DMS 273 (cell line): Measurements from ENCODE around the gene MTMR4.
A peak's percentile ranks its signal among the peaks of the same experiment; 100 is the strongest.
"Not testable (repeated sequence)": the region's sequence is repeated elsewhere in the genome, so short reads cannot be mapped to it uniquely, and the experiment has no call there.

Source experiments
- DNase-seq: peaks from one replicate; lab custom pipeline; 2025; ENCODE audit not compliant: unreplicated experiment; lab: John Stamatoyannopoulos, UW

The MTMR4 gene

DNA sequence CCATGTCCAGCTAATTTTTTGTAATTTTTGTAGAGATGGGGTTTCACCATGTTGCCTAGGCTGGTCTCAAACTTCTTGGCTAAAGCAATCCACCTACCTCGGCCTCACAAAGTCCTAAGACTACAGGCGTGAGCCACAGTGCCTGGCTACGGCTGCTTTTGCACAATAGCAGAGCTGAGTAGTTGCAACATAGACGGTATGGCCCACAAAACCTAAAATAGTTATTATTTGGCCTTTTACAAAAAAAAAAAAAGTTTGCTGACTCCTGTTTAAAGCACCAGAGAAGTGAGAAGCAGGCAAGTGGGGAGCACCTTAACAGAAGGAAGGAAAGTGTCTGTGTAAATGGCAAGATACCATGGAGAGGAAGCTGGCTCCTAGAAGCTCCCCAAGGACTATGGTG is 20.9 kb downstream of the MTMR4 start:
- DNase-seq, result no peak

DNA sequence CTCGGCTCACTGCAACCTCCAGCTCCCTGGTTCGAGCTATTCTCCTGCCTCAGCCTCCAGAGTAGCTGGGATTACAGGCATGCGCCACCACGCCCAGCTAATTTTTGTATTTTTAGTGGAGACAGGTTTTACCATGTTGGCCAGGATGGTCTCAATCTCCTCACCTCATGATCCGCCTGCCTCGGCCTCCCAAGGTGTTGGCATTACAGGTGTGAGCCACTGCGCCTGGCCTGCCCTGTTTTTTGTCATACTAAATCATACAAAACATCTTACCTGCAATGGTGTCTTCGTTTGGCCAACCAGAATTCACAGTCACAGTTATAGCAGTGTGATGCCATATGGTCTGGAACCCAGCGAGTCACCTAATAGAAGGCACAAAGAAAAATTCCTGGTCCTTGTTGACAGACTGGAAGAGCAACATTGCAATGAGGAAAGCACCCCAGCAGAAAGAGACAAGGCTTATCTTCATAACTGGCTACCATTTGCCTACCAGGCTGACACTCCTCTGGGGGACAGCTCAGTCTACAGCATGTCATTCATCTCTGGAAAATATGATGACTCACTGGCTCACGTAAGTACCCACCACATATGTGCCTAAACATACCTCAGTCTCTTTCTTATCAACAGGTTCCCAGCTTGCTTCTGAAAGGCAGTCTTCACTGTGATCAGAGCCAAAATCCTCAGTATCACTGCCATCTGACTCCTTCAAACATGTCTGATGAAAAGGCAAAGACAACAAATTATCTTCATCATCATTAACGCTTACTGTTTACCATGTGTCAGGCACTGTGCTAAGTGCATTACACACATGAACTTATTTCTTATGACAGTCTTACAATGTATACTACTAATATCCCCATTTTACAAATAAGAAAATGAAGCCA is 22.0 kb downstream of the MTMR4 start:
- no peak for DNase-seq

DNA sequence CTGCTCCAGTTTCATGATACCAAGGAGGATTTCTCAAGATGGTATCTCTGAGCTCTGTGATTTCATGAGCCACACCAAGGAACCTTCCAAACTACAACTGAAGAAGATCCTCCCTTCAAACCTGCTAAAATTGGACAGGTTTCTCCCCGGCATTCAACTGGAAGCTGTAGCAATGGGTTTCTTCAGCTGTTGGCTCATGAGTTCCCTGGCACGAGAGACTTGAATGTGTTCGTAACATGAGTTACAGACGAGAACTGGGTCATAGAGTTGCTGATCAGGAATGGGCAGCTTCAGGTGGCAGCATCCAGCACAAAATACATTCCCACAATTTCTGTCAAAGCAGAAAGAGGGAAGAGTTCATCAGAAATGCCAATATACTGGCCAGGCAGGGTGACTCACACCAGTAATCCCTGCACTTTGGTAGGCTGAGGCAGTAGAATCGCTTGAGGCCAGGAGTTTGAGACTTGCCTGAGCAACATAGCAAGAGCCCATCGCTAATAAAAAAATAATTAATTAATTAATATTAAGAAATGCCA is 22.9 kb downstream of the MTMR4 start:
- no peak for DNase-seq

DNA sequence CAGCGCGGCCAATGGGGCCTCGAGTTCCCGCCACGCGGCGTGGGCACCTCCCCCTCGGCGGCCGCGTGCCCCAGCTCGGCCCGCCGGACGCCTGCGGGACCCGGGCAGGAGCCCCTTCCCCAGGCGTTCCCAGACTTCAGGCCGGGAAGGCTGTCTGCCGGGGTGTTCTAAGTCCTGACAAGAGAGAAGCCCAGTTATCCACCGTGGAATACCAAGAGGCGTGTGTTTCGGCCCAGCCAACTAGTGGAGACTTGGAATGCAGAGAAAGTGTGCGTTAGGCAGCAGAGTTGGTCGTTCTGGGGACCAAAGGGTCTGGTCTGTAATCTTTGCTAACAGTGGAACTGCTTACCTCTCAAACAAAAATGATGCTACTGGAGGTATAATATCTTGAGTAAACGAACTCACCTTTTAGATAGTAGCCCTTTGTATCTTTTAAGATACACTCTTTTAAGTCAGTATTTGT is 26.0 kb downstream of the MTMR4 start:
- DNase-seq, result no peak

DNA sequence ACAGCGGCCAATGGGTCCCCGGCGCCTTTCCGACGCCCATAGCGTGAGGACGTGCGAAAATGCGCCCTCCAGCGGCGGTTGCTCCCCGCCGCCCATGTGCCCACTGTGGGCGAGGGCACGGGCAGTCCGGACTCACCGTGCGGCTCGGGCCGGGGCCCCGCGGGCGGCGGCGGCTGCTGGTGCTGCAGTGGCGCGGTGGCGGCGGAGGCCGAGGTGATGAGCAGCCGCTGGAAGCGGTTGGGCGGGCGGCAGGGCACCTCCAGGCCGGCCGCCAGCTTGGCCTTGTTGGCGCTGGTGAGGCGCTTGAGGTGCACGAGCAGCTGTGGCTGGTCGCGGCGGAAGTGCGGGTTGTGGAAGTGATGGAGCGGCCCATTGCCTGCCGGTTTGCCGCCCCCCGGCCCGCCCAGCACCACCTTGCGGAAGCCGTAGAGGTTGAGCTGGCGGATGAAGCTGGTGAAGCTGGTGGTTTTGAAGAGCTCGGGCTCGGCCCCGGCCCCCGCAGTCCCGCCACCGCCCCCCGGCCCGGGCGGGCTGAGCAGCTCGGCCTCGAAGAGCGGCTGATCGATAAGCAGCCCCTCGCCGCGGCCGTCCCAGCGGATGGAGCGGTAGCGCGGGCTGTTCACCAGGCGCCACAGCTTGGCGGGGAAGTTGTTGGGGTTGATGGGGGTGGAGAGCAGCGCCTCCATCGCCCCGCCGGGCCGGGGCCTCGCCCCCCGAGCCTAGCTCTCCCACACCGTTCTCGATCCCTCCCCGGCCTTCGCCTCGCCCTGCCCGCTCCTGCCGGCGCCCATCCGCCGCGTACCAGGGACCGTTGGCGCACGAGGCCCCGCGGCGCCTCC is 26.6 kb downstream of the MTMR4 start, which contains the start of gene HSF5:
Gene HSF5 (minus strand): TSS at position 820 of the 839 bp plus-strand sequence. CDS start 134 bp downstream, at position 686.
- DNase-seq, result no peak

DNA sequence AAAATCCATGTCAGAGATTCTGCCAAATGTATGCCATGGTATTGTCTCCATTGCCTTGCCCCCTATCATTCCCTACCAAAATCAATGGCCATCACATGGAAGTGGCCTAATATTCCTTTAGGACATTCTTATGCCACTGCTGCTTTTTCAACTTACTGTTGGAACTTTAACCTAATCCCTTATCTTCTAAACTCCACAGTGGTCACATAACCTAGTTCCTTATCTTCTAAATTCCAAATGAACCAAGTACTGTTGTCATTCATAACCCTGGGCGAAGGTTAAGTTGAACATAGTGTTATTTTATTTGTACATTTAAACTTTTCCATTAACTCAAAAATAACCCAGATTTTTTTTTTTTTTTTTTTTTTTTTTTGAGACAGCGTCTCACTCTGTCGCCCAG is 29.8 kb downstream of the MTMR4 start:
- no peak for DNase-seq

DNA sequence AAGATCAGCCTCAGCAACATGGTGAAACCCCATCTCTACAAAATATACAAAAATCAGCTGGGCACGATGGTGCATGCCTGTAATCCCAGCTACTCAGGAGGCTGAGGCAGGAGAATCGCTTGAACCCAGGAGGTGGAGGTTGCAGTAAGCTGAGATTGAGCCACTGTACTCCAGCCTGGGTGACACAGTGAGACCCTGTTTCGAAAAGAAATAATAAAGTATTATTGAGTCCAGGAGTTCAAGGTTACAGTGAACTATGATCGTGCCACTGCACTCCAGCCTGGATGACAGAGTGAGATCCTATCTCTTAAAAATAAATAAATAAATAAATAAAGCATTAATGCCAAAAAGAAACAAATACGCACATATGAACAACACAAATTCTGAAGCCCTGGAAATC is 32.6 kb downstream of the MTMR4 start:
- DNase-seq, result not testable (repeated sequence)

DNA sequence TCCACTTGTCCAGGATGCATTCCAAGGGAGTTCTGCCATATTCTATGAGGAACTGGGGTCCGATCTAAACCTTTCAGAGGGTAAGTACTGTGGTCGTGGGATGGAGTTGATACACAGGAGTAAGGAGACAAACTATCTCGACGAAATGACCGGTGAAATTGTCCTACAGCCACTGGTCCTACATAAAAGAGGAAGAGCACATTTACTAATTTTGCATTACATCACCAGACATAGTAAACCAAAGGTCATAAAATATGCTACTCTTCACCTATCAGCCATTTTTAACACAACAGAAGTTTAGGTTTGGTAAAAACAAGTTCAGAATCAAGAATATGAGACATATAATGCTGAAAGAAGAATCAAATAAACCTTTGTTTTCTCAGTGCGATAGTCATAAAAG is 34.3 kb downstream of the MTMR4 start:
- DNase-seq, result no peak

DNA sequence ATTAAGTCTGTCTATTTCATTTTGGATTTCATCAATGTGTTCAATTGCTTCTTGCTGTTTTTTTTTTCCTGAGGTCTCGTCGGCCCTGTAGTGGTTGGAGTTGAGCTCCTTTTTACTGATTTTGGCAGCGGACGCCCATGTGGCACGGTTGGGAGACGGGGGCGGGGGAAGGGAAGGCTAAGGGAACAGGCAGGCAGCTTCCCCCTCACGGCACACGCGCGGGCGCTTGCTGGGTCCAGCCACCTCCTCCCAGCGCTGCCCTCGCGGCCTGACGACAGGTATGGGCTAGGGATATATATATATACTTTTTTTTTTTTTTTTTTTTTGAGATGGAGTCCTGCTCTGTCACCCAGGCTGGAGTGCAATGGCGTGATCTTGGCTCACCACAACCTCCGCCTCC is 37.6 kb downstream of the MTMR4 start:
- DNase-seq, result no peak

DNA sequence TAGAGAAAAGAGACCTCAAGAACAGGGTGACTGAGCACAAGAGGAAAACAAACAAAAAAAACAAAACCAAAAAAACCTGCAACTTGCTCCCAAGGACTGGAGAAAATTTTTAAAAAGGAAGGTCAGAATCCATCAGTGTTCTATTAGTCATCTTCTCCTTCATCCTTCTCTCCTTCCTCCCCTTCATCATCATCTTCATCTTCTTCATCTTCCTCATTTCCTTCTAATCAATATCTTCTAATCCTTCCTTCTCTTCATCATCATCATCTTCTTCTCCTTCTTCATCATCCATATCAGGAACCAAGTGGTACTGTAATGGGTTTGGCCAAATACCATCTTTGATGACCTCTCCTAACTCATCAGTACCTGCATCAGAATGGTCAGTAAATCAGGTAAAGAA is 38.5 kb downstream of the MTMR4 start:
- no peak for DNase-seq

DNA sequence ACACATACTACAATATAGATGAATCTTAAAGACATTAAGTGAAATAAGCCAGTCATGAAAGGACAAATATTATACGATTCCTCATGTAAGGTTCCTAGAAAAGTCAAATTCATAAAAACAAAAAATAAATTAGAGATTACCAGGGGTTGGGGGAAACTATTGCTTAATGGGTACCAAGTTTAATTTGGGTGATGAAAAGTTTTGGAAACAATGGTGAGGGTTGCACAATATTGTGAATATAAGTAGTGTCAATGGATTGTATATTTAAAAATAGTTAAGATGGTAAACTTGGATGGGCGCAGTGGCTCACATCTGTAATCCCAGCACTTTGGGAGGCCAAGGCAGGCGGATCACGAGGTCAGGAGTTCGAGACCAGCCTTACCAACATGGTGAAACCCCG is 44.1 kb downstream of the MTMR4 start:
- DNase-seq, result no peak

DNA sequence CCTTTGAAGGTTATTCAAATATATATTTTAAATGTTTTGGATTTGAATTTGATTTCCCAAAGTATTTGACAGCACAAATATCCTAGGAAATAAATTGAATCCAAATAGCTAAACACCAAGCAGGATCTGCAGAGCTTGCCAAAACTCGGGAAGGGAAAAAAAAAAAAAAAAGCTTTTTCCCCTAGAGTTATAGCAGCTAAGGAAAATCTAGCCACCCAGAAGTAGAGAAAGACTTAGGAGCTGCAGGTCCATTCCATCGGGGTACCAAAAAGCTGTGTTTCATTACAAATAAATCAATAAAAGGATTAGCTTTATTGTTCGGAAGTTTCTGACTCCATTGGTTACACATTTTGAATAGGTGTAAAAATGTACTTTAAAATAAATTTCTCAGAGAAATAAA is 45.5 kb downstream of the MTMR4 start:
- no peak for DNase-seq

DNA sequence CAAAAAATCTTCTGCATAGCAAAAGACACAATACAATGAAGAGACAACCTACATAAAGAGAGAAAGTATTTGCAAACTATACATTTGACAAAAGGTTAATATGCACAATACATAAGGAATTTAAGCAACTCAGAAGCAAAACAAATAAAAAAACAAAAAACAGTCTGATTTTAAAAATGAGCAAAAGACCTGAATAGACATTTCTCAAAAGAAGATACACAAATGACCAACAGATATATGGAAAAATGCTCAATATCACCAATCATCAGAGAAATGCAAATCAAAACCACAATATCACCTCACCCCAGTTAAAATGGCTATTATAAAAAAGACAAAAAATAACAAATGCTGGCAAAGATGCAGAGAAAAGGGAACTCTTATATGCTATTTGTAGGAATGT is 58.9 kb downstream of the MTMR4 start:
- no peak for DNase-seq

DNA sequence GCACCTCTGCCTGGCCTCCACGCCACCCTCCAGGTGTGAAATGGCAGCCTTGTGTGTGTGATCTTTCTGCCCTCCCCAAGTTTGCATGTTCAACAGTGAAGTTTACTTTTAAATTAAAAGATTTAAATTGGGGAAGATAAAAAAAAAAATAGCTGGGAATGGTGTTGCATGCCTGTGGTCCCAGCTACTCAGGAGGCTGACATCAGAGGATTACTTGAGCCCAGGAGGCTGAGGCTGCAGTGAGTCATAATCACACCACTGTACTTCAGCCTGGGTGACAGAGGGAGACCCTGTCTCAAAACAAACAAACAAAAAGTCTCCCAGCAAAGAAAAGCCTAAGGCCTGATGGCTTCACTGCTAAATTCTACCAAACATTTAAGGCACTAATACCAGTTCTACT is 61.7 kb downstream of the MTMR4 start:
- no peak for DNase-seq

DNA sequence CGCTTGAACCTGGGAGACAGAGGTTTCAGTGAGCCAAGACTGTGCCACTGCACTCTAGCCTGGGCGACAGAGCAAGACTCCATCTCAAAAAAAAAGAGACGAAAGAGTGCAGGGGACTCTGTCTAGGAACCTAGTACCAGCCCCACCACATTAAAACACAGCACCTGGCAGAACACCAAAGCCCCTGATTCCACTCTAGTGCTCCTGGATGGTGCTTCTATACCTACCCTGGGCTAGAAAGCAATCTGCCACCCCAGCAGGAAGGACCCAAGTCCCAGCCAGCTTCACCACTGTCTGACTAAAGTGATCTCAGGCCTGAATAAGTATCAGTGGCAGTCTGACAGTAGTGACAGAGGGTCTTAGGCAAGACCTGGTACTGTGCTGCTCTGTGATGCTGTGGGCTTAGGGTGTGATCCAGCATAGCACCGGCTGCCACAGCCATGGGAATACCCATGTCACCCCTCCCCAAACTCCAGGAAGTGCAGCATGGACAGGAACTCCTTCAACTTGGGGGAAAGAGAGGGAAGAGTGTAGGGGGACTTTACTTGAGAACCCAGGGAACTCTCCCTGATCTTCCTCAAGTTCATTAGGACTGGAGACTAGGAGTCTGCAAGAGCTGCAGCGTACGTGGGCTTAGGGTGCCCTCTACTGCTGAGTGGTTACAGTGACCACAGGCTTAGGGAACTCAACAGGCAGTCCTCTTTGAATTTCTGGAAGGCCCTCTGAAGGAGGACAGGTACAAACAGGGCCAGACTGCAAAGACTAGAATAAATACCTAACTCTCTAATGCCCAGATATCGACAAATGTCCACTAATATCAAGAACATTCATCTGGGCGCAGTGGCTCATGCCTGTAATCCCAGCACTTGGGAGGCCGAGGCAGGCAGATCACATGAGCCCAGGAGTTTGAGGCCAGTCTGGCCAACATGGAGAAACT is 67.1 kb downstream of the MTMR4 start:
- peak; percentile 91 for DNase-seq

DNA sequence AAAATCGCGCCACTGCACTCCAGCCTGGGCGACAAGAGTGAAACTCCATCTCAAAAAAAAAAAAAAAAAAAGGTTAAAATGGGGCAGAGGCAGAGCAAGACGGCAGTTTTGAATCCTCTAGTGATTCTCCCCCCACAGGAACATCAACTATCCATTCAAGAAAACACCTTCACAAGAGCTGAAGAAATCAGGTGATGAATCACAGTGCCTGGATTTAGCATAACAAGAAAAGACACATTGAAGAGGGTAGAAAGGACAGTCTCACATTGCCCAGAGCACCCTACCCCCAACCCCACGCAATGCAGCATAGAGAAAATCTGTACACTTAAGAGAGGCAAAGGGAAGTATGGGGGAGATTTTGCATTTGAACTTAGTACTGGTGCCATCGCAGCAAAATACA is 68.4 kb downstream of the MTMR4 start:
- no peak for DNase-seq
